Activated naive CD4-positive, alpha-beta T cell treated with anti-CD3 and anti-CD28 coated beads, Interleukin-2, amount 50 U/mL, for 72 hours (primary cell): Measurements from ENCODE around the gene NEDD4L. TPM values are rescaled to one million over a fixed set of nuclear protein-coding genes. Genes with fewer than 3 reads are reported as not detected.

Experiments
- ATAC-seq, 2 donors: fragments of 150-1000 bp; cut with Tn5 transposase; 2 replicates each; pipeline ENCODE4 v1.10.0; 2021; ENCODE audit warnings: mild to moderate bottlenecking in 2 of 2, moderate library complexity in 2 of 2
- DNase-seq, 2 donors: peaks; one replicate each; pipeline ENCODE4 v3.0.0; 2021 to 2022; ENCODE audit warnings: low spot score in 2 of 2
- H3K27ac Mint-ChIP-seq, 2 donors: one replicate each; pipeline ENCODE4 v1.8.0; 2022; ENCODE audit warnings: mild to moderate bottlenecking in 2 of 2, mixed read lengths in 2 of 2
- H3K36me3 Mint-ChIP-seq, 2 donors: one replicate each; pipeline ENCODE4 v1.8.0; 2022; ENCODE audit warnings: mixed read lengths in 2 of 2
- H3K9me3 Mint-ChIP-seq, 2 donors: one replicate each; pipeline ENCODE4 v1.8.0; 2022; ENCODE audit warnings: mixed read lengths in 2 of 2
- total RNA-seq, 2 donors: library from RNA; stranded (reverse); gene quantifications; one replicate each; pipeline ENCODE4 v1.2.3, GENCODE V29; 2022

NEDD4L gene
- total RNA-seq, 2 donors from 2014 or later = 1.7 to 8.3 TPM

DNA sequence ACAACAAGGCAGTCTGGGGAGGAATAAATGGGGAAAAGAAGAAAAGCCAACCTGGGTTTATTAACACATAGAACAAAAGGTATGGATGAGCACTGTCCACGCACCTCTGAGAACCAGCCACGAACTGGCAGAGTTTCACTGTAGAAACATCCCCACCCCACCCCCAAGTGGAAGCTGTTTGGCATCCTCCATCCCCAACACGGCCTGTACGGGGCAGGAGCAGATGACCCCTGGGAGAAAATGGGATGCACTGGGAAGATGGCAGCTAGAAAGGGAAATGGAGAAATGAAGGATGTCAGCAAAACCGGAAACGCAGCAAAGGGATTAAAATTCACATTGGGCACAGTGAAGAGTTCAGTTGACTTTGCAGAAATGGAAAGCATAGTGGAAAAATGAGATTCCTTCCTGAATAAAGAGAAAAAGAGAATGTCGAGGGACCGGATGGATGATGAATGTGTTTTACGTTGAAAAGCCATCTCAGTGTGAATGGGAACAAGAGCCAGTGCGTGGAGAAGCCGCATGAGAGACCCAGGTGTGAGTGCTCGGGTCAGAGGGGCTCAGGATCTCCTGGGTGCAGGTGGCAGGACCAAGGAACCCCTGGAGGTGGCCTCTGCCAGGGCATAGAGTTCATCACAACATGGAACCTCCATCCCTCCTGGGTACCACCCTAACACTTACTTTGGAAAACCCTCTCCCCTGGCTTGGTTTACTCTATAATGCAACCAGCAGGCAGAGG, 337.8 kb downstream of the NEDD4L start:
- no peak for ATAC-seq
- DNase-seq = no peak
- Mint-ChIP-seq H3K36me3 (no peaks in the 10 kb centered on the region), H3K9me3 (no peaks in the 10 kb centered on the region), H3K27ac (no peak overlapping the region)

- Mint-ChIP-seq H3K36me3 (no peaks in the 10 kb centered on the region), H3K9me3 (no peaks in the 10 kb centered on the region), H3K27ac (no peak overlapping the region)
- DNase-seq (no peak), ATAC-seq (no peak)
Observed at GRCh38 chr18:58382446-58382845, 338.4 kb downstream of the NEDD4L start.

GRCh38 chr18:58385472-58385871, 341.4 kb downstream of the NEDD4L start:
- H3K27ac Mint-ChIP-seq = no peak overlapping the region
- ATAC-seq (no peak), DNase-seq (no peak)
- no peaks in the 10 kb centered on the region for H3K36me3 Mint-ChIP-seq
- no peaks in the 10 kb centered on the region for H3K9me3 Mint-ChIP-seq

GRCh38 chr18:58386780-58387179, 342.8 kb downstream of the NEDD4L start:
- Mint-ChIP-seq H3K36me3 (no peaks in the 10 kb centered on the region), H3K9me3 (no peaks in the 10 kb centered on the region), H3K27ac (no peak overlapping the region)
- no peak for ATAC-seq
- no peak for DNase-seq

- no peaks in the 10 kb centered on the region for H3K9me3 Mint-ChIP-seq
- DNase-seq (no peak), ATAC-seq (no peak)
- no peaks in the 10 kb centered on the region for H3K36me3 Mint-ChIP-seq
- no peak overlapping the region for H3K27ac Mint-ChIP-seq
Observed at GRCh38 chr18:58387716-58388115, 343.7 kb downstream of the NEDD4L start.

DNA sequence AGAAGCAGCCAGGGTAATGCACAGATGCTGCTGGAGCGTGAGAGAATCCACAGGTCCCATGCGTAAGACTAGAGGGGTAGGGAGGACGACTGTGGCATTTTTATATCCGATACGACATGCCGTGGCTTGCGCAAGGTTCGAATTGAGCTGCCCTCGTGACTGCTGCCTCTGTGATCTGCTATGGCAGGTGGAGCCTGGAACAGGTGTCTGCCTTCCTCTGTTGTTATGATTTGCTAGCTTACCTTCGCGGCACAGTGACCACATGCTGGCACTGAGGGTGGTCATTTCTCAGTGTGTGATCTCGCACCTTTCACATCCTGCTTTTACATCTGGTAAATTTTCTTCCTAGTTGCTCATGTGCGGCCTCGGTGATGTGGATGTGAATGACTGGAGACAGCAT, 344.7 kb downstream of the NEDD4L start:
- no peak for ATAC-seq
- Mint-ChIP-seq H3K36me3 (no peaks in the 10 kb centered on the region), H3K27ac (no peak overlapping the region), H3K9me3 (no peaks in the 10 kb centered on the region)
- DNase-seq = no peak

DNA sequence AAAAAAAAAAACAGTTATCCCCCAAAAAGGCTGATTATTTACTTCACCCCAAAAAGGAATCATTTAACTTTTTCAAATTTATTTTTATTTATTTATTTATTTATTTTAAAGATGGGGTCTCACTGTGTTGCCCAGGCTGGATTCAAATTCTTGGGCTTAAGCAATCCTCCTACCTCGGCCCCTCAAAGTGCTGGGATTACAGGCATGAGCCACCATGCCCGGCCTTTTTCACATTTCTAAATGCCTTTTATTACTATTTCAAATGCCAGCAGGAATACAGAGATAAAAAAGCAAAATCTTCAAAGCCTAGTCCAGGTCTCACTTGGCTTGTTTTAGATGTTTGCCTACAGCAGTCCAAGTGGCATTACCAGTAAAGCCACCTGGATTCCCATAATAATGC, 345.7 kb downstream of the NEDD4L start:
- no peak overlapping the region for H3K27ac Mint-ChIP-seq
- ATAC-seq (no peak), DNase-seq (no peak)
- H3K9me3 Mint-ChIP-seq = no peaks in the 10 kb centered on the region
- no peaks in the 10 kb centered on the region for H3K36me3 Mint-ChIP-seq

GRCh38 chr18:58390399-58390798, 346.4 kb downstream of the NEDD4L start:
- ATAC-seq (no peak), DNase-seq (no peak)
- no peaks in the 10 kb centered on the region for H3K9me3 Mint-ChIP-seq
- H3K36me3 Mint-ChIP-seq = no peaks in the 10 kb centered on the region
- H3K27ac Mint-ChIP-seq = no peak overlapping the region

- Mint-ChIP-seq H3K9me3 (no peaks in the 10 kb centered on the region), H3K36me3 (no peaks in the 10 kb centered on the region), H3K27ac (no peak overlapping the region)
- no peak for ATAC-seq
- no peak for DNase-seq
Observed at GRCh38 chr18:58391231-58391825, 347.3 kb downstream of the NEDD4L start.

- DNase-seq = no peak
- no peak overlapping the region for H3K27ac Mint-ChIP-seq
Observed at GRCh38 chr18:58391932-58392323, 347.9 kb downstream of the NEDD4L start.

DNA sequence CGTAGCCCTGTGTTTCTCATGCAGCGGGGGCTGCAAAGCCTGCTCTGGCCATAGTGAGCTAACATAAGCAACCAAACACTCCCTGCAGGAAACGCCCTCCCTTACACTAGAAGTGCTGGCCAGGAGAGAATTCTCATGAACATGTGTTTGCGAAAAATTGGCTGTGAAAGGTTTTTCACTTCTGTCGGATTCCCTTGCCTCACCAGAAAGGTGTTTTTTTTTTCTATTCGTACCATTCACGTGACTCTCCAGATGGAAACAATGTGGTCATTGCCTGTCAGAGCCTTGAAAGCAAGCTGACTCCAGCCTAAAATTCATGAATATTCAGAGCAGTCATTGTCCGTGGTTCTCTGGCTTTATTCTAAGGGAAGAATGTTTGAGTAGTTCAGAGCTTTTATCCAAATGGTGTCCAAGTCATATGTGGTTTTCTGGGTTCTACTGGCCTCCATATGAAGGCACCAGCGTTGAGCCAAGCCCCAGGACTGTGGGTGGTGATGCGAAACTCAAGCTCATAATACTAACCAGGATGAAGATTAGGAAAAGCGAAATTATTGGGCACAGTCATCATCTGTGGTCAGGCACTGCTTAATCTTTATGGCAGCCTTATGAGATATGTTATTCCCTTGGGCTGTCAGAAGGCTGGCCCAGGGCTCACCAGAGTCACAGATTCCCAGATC, 348.4 kb downstream of the NEDD4L start:
- ATAC-seq (no peak), DNase-seq (no peak)
- no peaks in the 10 kb centered on the region for H3K36me3 Mint-ChIP-seq
- no peaks in the 10 kb centered on the region for H3K9me3 Mint-ChIP-seq
- H3K27ac Mint-ChIP-seq = no peak overlapping the region

More at GRCh38 chr18:58391932-58392323, 347.9 kb downstream of the NEDD4L start:
- no peak for ATAC-seq
- no peaks in the 10 kb centered on the region for H3K36me3 Mint-ChIP-seq
- no peaks in the 10 kb centered on the region for H3K9me3 Mint-ChIP-seq

DNA sequence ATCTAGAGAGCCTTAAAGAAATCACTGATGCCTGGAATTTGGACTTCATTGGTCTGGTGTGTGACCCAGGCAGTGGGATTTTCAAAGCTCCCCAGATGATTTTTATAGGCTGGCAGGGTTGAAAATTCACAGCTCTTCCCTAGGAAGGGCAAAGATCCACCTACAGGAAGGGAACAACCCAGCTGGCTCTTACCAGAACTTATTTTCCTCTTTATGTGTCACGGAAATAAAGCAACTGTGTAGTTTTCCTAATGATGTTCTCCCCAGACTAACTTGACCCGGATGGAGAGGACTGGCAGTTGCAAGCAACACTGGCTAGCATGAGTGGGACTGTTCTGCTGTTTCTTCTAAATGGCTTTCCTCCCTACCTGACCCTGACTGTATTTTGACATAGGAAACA, 349.3 kb downstream of the NEDD4L start:
- no peak for DNase-seq
- H3K9me3 Mint-ChIP-seq = no peaks in the 10 kb centered on the region
- ATAC-seq = no peak
- H3K27ac Mint-ChIP-seq = no peak overlapping the region
- H3K36me3 Mint-ChIP-seq = no peaks in the 10 kb centered on the region

- Mint-ChIP-seq H3K27ac (no peak overlapping the region), H3K36me3 (no peaks in the 10 kb centered on the region), H3K9me3 (no peaks in the 10 kb centered on the region)
- DNase-seq (no peak), ATAC-seq (no peak)
Observed at GRCh38 chr18:58394046-58394445, 350.0 kb downstream of the NEDD4L start.

DNA sequence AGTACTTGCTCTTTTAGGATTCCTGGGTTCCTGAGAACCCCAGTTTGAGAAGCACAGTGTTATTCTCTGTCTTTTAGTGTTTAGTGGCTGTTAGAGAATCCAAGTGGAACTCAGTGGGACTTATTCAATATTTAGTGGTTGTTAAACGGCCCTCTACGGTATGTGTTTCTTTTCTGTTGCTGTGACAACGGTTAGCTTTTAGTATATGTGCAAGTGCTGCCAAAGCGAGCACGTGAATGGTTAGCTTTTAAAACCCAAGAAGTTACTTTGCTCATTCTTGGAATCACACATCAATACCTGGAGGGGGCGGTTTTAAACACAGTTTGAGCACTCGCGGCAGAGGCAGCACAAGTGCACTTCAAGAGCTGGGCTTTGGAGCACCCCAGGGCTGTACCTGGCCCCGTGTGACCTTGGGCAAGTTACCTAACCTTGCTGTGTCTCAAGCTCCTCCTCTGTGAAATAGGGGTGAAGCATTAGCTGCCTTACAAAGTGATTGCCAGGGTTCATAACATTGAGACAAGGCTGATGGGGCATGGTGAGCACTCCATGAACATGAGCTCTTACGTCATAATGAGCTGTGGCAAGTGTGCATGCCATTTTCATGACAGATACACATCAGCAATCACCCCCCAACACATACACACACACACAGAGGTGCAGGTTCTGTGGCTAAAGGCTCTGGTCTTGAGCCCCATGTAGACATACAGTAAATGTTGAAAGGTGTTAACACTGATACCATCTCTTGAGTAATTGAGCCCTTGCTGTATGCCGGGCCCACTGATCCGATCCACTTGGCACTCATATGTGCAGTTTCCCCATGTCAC, 350.8 kb downstream of the NEDD4L start:
- H3K36me3 Mint-ChIP-seq = no peaks in the 10 kb centered on the region
- ATAC-seq (peak in 1 of 2 donors; percentile 47), DNase-seq (no peak)
- no peaks in the 10 kb centered on the region for H3K9me3 Mint-ChIP-seq
- no peak overlapping the region for H3K27ac Mint-ChIP-seq

GRCh38 chr18:58396144-58396543, 352.1 kb downstream of the NEDD4L start:
- ATAC-seq (no peak), DNase-seq (no peak)
- Mint-ChIP-seq H3K27ac (no peak overlapping the region), H3K36me3 (no peaks in the 10 kb centered on the region), H3K9me3 (no peaks in the 10 kb centered on the region)

DNA sequence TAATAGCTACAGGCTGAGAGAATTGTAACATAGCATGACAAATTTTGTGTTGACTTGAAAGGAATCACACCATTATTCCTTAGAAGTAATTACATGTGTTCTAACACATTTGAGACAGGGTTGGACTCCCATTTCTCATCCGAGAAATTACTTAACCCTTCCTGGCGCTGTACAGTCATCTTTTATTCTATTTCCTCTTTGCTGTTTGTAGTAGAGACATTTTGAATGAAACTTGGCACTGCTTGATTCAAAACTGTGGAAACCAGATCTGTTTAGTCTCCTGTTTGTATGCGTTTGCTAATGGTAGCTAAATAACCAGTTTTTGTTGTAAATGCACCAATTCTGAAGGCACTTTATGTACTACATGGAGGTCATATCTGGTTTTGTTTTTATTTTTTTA, 352.9 kb downstream of the NEDD4L start:
- ATAC-seq = no peak
- DNase-seq = no peak
- Mint-ChIP-seq H3K36me3 (no peaks in the 10 kb centered on the region), H3K9me3 (no peaks in the 10 kb centered on the region), H3K27ac (no peak overlapping the region)
